Ishikawa (cell line): ENCODE data around the gene SLC25A23.

Experiments used
- CEBPB ChIP-seq: IDR thresholded peaks from 2 replicates; pipeline ENCODE4 v1.6.1; 2012
- CREB1 ChIP-seq: IDR thresholded peaks from 2 replicates; pipeline ENCODE4 v1.6.1; 2012; ENCODE audit warnings: low read depth
- EP300 ChIP-seq: IDR thresholded peaks from 2 replicates; pipeline ENCODE4 v1.6.1; 2012; ENCODE audit warnings: borderline replicate concordance
- FOXM1 ChIP-seq: IDR thresholded peaks from 2 replicates; pipeline ENCODE4 v1.6.1; 2012; ENCODE audit warnings: low read depth, borderline replicate concordance
- MAX ChIP-seq: IDR thresholded peaks from 2 replicates; pipeline ENCODE4 v1.6.1; 2012
- RAD21 ChIP-seq: IDR thresholded peaks from 2 replicates; pipeline ENCODE4 v1.6.1; 2012; ENCODE audit warnings: low read depth
- REST ChIP-seq: IDR thresholded peaks from 2 replicates; pipeline ENCODE4 v1.6.1; 2012; ENCODE audit warnings: low read depth, mild to moderate bottlenecking
- TAF1 ChIP-seq: IDR thresholded peaks from 2 replicates; pipeline ENCODE4 v1.6.1; 2012; ENCODE audit warnings: low read depth, mild to moderate bottlenecking
- TCF12 ChIP-seq: IDR thresholded peaks from 2 replicates; pipeline ENCODE4 v1.6.1; 2012; ENCODE audit warnings: low read depth
- TEAD4 ChIP-seq: IDR thresholded peaks from 2 replicates; pipeline ENCODE4 v1.6.1; 2012
- USF1 ChIP-seq: IDR thresholded peaks from 2 replicates; pipeline ENCODE4 v1.6.1; 2012
- ZBTB7A ChIP-seq: IDR thresholded peaks from 2 replicates; pipeline ENCODE4 v1.6.1; 2012; ENCODE audit warnings: low read depth

GRCh38 chr19:6413721-6414643 lies 45.6 kb downstream of the SLC25A23 start:
- TF ChIP-seq FOXM1: no peak
- TF ChIP-seq REST: no peak
- no peak for TF ChIP-seq CEBPB
- TF ChIP-seq EP300: no peak
- no peak for TF ChIP-seq USF1
- no peak for TF ChIP-seq TEAD4
- no peak for TF ChIP-seq ZBTB7A
- no peak for TF ChIP-seq MAX
- no peak for TF ChIP-seq CREB1
- TF ChIP-seq RAD21: no peak
- TF ChIP-seq TAF1: no peak
- TF ChIP-seq TCF12: no peak
